ENCODE results near the gene METTL16.

The METTL16 gene

GRCh38 chr17:2388020-2388682, 123.5 kb downstream of the METTL16 start:
- Histone ChIP-seq H3K4me3 (ENCODE audit: low read length) (no peak overlapping the region), H3K36me3 (ENCODE audit: control insufficient read depth, insufficient read depth, low read length) (no peaks in the 10 kb centered on the region), H3K4me1 (ENCODE audit: control insufficient read depth, insufficient read depth, low read length) (peaks cover 32% of the 10 kb centered on the region), H3K27me3 (ENCODE audit: control insufficient read depth, insufficient read depth, low read length) (no peaks in the 10 kb centered on the region), H3K9ac (ENCODE audit: low read length) (no peak overlapping the region), H3K9me3 (ENCODE audit: control insufficient read depth, low read length) (no peaks in the 10 kb centered on the region)

- Histone ChIP-seq H3K36me3 (ENCODE audit: control insufficient read depth, insufficient read depth, low read length) (no peaks in the 10 kb centered on the region), H3K9ac (ENCODE audit: low read length) (no peak overlapping the region), H3K27me3 (ENCODE audit: control insufficient read depth, insufficient read depth, low read length) (no peaks in the 10 kb centered on the region), H3K9me3 (ENCODE audit: control insufficient read depth, low read length) (no peaks in the 10 kb centered on the region), H3K4me3 (ENCODE audit: low read length) (no peak overlapping the region), H3K4me1 (ENCODE audit: control insufficient read depth, insufficient read depth, low read length) (peaks cover 32% of the 10 kb centered on the region)
Measured at GRCh38 chr17:2387086-2388019, 124.3 kb downstream of the METTL16 start.

- Histone ChIP-seq H3K9ac (ENCODE audit: low read length) (peak overlapping the region; percentile 43), H3K9me3 (ENCODE audit: control insufficient read depth, low read length) (no peaks in the 10 kb centered on the region), H3K27me3 (ENCODE audit: control insufficient read depth, insufficient read depth, low read length) (no peaks in the 10 kb centered on the region), H3K4me1 (ENCODE audit: control insufficient read depth, insufficient read depth, low read length) (peaks cover 24% of the 10 kb centered on the region), H3K36me3 (ENCODE audit: control insufficient read depth, insufficient read depth, low read length) (no peaks in the 10 kb centered on the region), H3K4me3 (ENCODE audit: low read length) (no peak overlapping the region)
Measured at GRCh38 chr17:2386400-2387085, 125.1 kb downstream of the METTL16 start.

GRCh38 chr17:2385240-2386210, 126.2 kb downstream of the METTL16 start:
- no peaks in the 10 kb centered on the region for H3K36me3 ChIP-seq (ENCODE audit: control insufficient read depth, insufficient read depth, low read length)
- H3K9ac ChIP-seq (ENCODE audit: low read length): peak overlapping the region; percentile 43
- peaks cover 14% of the 10 kb centered on the region for H3K4me1 ChIP-seq (ENCODE audit: control insufficient read depth, insufficient read depth, low read length)
- H3K27me3 ChIP-seq (ENCODE audit: control insufficient read depth, insufficient read depth, low read length): no peaks in the 10 kb centered on the region
- no peaks in the 10 kb centered on the region for H3K9me3 ChIP-seq (ENCODE audit: control insufficient read depth, low read length)
- H3K4me3 ChIP-seq (ENCODE audit: low read length): no peak overlapping the region

GRCh38 chr17:2384439-2385127, 127.1 kb downstream of the METTL16 start:
- no peak overlapping the region for H3K4me3 ChIP-seq (ENCODE audit: low read length)
- H3K36me3 ChIP-seq (ENCODE audit: control insufficient read depth, insufficient read depth, low read length): no peaks in the 10 kb centered on the region
- H3K4me1 ChIP-seq (ENCODE audit: control insufficient read depth, insufficient read depth, low read length): peaks cover 11% of the 10 kb centered on the region
- no peak overlapping the region for H3K9ac ChIP-seq (ENCODE audit: low read length)
- H3K27me3 ChIP-seq (ENCODE audit: control insufficient read depth, insufficient read depth, low read length): no peaks in the 10 kb centered on the region
- no peaks in the 10 kb centered on the region for H3K9me3 ChIP-seq (ENCODE audit: control insufficient read depth, low read length)

- Histone ChIP-seq H3K27me3 (ENCODE audit: control insufficient read depth, insufficient read depth, low read length) (no peaks in the 10 kb centered on the region), H3K4me3 (ENCODE audit: low read length) (no peak overlapping the region), H3K36me3 (ENCODE audit: control insufficient read depth, insufficient read depth, low read length) (no peaks in the 10 kb centered on the region), H3K9ac (ENCODE audit: low read length) (no peak overlapping the region), H3K9me3 (ENCODE audit: control insufficient read depth, low read length) (no peaks in the 10 kb centered on the region), H3K4me1 (ENCODE audit: control insufficient read depth, insufficient read depth, low read length) (peaks cover 11% of the 10 kb centered on the region)
Measured at GRCh38 chr17:2383628-2384167, 128.0 kb downstream of the METTL16 start.

GRCh38 chr17:2380950-2381649, 130.6 kb downstream of the METTL16 start:
- no peaks in the 10 kb centered on the region for H3K36me3 ChIP-seq (ENCODE audit: control insufficient read depth, insufficient read depth, low read length)
- no peaks in the 10 kb centered on the region for H3K9me3 ChIP-seq (ENCODE audit: control insufficient read depth, low read length)
- H3K9ac ChIP-seq (ENCODE audit: low read length): no peak overlapping the region
- H3K27me3 ChIP-seq (ENCODE audit: control insufficient read depth, insufficient read depth, low read length): no peaks in the 10 kb centered on the region
- H3K4me3 ChIP-seq (ENCODE audit: low read length): no peak overlapping the region
- H3K4me1 ChIP-seq (ENCODE audit: control insufficient read depth, insufficient read depth, low read length): peaks cover 8% of the 10 kb centered on the region

- no peaks in the 10 kb centered on the region for H3K27me3 ChIP-seq (ENCODE audit: control insufficient read depth, insufficient read depth, low read length)
- peaks cover 2% of the 10 kb centered on the region for H3K4me1 ChIP-seq (ENCODE audit: control insufficient read depth, insufficient read depth, low read length)
- H3K9ac ChIP-seq (ENCODE audit: low read length): no peak overlapping the region
- H3K9me3 ChIP-seq (ENCODE audit: control insufficient read depth, low read length): no peaks in the 10 kb centered on the region
- H3K4me3 ChIP-seq (ENCODE audit: low read length): no peak overlapping the region
- no peaks in the 10 kb centered on the region for H3K36me3 ChIP-seq (ENCODE audit: control insufficient read depth, insufficient read depth, low read length)
Measured at GRCh38 chr17:2380226-2380922, 131.3 kb downstream of the METTL16 start.

- Histone ChIP-seq H3K36me3 (ENCODE audit: control insufficient read depth, insufficient read depth, low read length) (no peaks in the 10 kb centered on the region), H3K9me3 (ENCODE audit: control insufficient read depth, low read length) (no peaks in the 10 kb centered on the region), H3K27me3 (ENCODE audit: control insufficient read depth, insufficient read depth, low read length) (no peaks in the 10 kb centered on the region), H3K9ac (ENCODE audit: low read length) (no peak overlapping the region), H3K4me1 (ENCODE audit: control insufficient read depth, insufficient read depth, low read length) (no peaks in the 10 kb centered on the region), H3K4me3 (ENCODE audit: low read length) (no peak overlapping the region)
Measured at GRCh38 chr17:2379489-2380225, 132.0 kb downstream of the METTL16 start.
